ENCODE results near the gene LRCH1. TPM values are rescaled to one million over a fixed set of nuclear protein-coding genes. Genes with fewer than 3 reads are reported as not detected.
A peak's percentile ranks its signal among the peaks of the same experiment; 100 is the strongest.

Gene LRCH1
- total and polyA plus RNA-seq, 8 donors = 16.1 to 30.5 (median 26.8) TPM

- TF ChIP-seq, protein P1, sequence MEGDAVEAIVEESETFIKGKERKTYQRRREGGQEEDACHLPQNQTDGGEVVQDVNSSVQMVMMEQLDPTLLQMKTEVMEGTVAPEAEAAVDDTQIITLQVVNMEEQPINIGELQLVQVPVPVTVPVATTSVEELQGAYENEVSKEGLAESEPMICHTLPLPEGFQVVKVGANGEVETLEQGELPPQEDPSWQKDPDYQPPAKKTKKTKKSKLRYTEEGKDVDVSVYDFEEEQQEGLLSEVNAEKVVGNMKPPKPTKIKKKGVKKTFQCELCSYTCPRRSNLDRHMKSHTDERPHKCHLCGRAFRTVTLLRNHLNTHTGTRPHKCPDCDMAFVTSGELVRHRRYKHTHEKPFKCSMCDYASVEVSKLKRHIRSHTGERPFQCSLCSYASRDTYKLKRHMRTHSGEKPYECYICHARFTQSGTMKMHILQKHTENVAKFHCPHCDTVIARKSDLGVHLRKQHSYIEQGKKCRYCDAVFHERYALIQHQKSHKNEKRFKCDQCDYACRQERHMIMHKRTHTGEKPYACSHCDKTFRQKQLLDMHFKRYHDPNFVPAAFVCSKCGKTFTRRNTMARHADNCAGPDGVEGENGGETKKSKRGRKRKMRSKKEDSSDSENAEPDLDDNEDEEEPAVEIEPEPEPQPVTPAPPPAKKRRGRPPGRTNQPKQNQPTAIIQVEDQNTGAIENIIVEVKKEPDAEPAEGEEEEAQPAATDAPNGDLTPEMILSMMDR (IDR thresholded peaks at IDR 0.05) = no peak
- DNase-seq (no peak), ATAC-seq (peak; percentile 56)
- no peak overlapping the region for H3K27ac ChIP-seq
- H3K4me3 ChIP-seq = no peak overlapping the region
- intact Hi-C loops (cut with DNase I) = no loop called here
- no peaks in the 10 kb centered on the region for H3K9me3 ChIP-seq
- no peaks in the 10 kb centered on the region for H3K27me3 ChIP-seq
- H3K36me3 ChIP-seq = no peaks in the 10 kb centered on the region
- peaks cover 7 to 26% of the 10 kb centered on the region in 2 donors for H3K4me1 ChIP-seq
Measured at GRCh38 chr13:46613409-46614049, 60.6 kb downstream of the LRCH1 start.

DNA sequence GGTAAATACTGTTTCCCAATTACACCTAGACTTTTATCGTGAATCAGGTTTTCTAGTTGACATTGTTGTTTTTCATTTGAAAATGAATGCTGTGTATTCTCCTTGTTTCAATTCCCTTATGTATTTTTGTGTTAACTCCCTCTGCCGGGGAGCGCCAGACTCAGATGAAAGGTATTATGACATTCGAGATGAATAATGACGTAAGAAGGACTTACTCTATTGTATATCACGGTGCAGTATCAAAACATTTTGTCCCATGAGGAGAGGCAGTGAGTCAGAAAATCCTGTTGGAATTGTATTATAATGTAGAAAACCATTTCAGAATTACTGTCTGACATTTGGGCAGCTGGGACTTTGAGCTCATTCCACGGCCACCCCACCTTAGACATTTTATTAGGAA is 61.6 kb downstream of the LRCH1 start:
- peak overlapping the region in 1 of 2 donors; percentile 45 for H3K27ac ChIP-seq
- no peaks in the 10 kb centered on the region for H3K36me3 ChIP-seq
- no peaks in the 10 kb centered on the region for H3K27me3 ChIP-seq
- ATAC-seq (no peak), DNase-seq (no peak)
- H3K4me3 ChIP-seq = no peak overlapping the region
- intact Hi-C loops (cut with DNase I) = no loop called here
- TF ChIP-seq, protein P1 (IDR thresholded peaks at IDR 0.05) = no peak
- no peaks in the 10 kb centered on the region for H3K9me3 ChIP-seq
- peaks cover 7 to 26% of the 10 kb centered on the region in 2 donors for H3K4me1 ChIP-seq

GRCh38 chr13:46615888-46616531 is 63.0 kb downstream of the LRCH1 start:
- no peak overlapping the region for H3K4me3 ChIP-seq
- peaks cover 7 to 31% of the 10 kb centered on the region in 2 donors for H3K4me1 ChIP-seq
- TF ChIP-seq, protein P1 (IDR thresholded peaks at IDR 0.05) = no peak
- peak overlapping the region; percentile 70 to 81 for H3K27ac ChIP-seq
- H3K27me3 ChIP-seq = no peaks in the 10 kb centered on the region
- H3K36me3 ChIP-seq = no peaks in the 10 kb centered on the region
- DNase-seq (peak in 2 of 4 donors; percentile 53 to 65), ATAC-seq (peak; percentile 36)
- H3K9me3 ChIP-seq = no peaks in the 10 kb centered on the region
- intact Hi-C loops (cut with DNase I) = no loop called here

GRCh38 chr13:46617229-46617721 is 64.3 kb downstream of the LRCH1 start:
- no peaks in the 10 kb centered on the region for H3K9me3 ChIP-seq
- H3K4me3 ChIP-seq = no peak overlapping the region
- peak in 2 of 4 donors; percentile 76 to 77 for DNase-seq
- intact Hi-C loops (cut with DNase I) = no loop called here
- ATAC-seq = peak; percentile 58
- H3K4me1 ChIP-seq = peaks cover 8 to 35% of the 10 kb centered on the region in 2 donors
- TF ChIP-seq, protein P1 (IDR thresholded peaks at IDR 0.05) = no peak
- H3K36me3 ChIP-seq = no peaks in the 10 kb centered on the region
- H3K27me3 ChIP-seq = no peaks in the 10 kb centered on the region
- peak overlapping the region; percentile 26 to 81 for H3K27ac ChIP-seq

GRCh38 chr13:46617885-46618284 is 64.9 kb downstream of the LRCH1 start:
- Histone ChIP-seq H3K4me1 (peaks cover 14 to 37% of the 10 kb centered on the region in 2 donors), H3K27ac (peak overlapping the region in 1 of 2 donors; percentile 81), H3K27me3 (no peaks in the 10 kb centered on the region), H3K36me3 (no peaks in the 10 kb centered on the region), H3K4me3 (no peak overlapping the region), H3K9me3 (no peaks in the 10 kb centered on the region)
- intact Hi-C loops (cut with DNase I) = no loop called here
- DNase-seq (no peak), ATAC-seq (no peak)
- TF ChIP-seq, protein P1 (IDR thresholded peaks at IDR 0.05) = no peak

Data from left lung (tissue), 10 donors.